ENCODE data around the gene MAGEA1.

- TF ChIP-seq TOX (CRISPR knock-in tag; IDR thresholded peaks at IDR 0.05; ENCODE audit: borderline replicate concordance) (no peak), OSR1 (CRISPR knock-in tag; IDR thresholded peaks at IDR 0.05) (no peak), ZFP3 (CRISPR knock-in tag; IDR thresholded peaks at IDR 0.05) (no peak), PPARA (CRISPR knock-in tag; IDR thresholded peaks at IDR 0.05; ENCODE audit: borderline replicate concordance) (no peak), CSDC2 (CRISPR knock-in tag; IDR thresholded peaks at IDR 0.05) (no peak)
Observed at GRCh38 chrX:153190381-153190780, 11.3 kb downstream of the MAGEA1 start.
